DND-41 (cell line): ENCODE results near the gene MS4A6A.

Experiments
- ATAC-seq: fragments of 200-7000 bp; cut with Tn5 transposase; 3 replicates; pipeline ENCODE4 v1.9.1; 2021; ENCODE audit warnings: low read depth; ENCODE audit not compliant: insufficient read depth
- DNase-seq: peaks from one replicate; pipeline ENCODE4 v3.0.0-alpha.2; 2020
- H2AFZ ChIP-seq: 2 replicates; pipeline ENCODE4 v1.6.0; 2012; ENCODE audit warnings: low read depth, low read length
- H3K27ac ChIP-seq: 2 replicates; pipeline ENCODE4 v1.5.1; 2012; ENCODE audit warnings: low read length, inconsistent platforms
- H3K27me3 ChIP-seq: fragments of 200-600 bp; sonication (generic); 2 replicates; pipeline ENCODE4 v1.6.0; 2012; ENCODE audit warnings: low read length, mild to moderate bottlenecking, inconsistent platforms; ENCODE audit not compliant: insufficient read depth, poor library complexity
- H3K36me3 ChIP-seq: 2 replicates; pipeline ENCODE4 v1.5.1; 2012; ENCODE audit warnings: low read length, inconsistent platforms; ENCODE audit not compliant: insufficient read depth
- H3K4me1 ChIP-seq: 2 replicates; pipeline ENCODE4 v1.5.1; 2012; ENCODE audit warnings: mild to moderate bottlenecking, low read length; ENCODE audit not compliant: insufficient read depth
- H3K4me2 ChIP-seq: 2 replicates; pipeline ENCODE4 v1.6.0; 2012; ENCODE audit warnings: mild to moderate bottlenecking, moderate library complexity, low read length, inconsistent platforms; ENCODE audit not compliant: insufficient read depth
- H3K4me3 ChIP-seq, 2 experiments: fragments of 200-600 bp in 1 of 2; shearing (Covaris generic) in 1 of 2; 2 replicates each; pipeline ENCODE4 v1.5.1; 2012 to 2016; ENCODE audit warnings: inconsistent platforms in 2 of 2, low read length in 2 of 2, mild to moderate bottlenecking in 2 of 2, low read depth in 1 of 2, moderate library complexity in 1 of 2
- H3K79me2 ChIP-seq: 2 replicates; pipeline ENCODE4 v1.6.0; 2012; ENCODE audit warnings: low read length, inconsistent platforms; ENCODE audit not compliant: insufficient read depth
- H3K9ac ChIP-seq: 2 replicates; pipeline ENCODE4 v1.6.0; 2012; ENCODE audit warnings: low read depth, mild to moderate bottlenecking, inconsistent platforms, low read length, moderate library complexity
- H3K9me3 ChIP-seq: 2 replicates; pipeline ENCODE4 v1.5.1; 2012; ENCODE audit warnings: low read length, moderate library complexity, mild to moderate bottlenecking, inconsistent platforms; ENCODE audit not compliant: insufficient read depth, severe bottlenecking
- H4K20me1 ChIP-seq: 2 replicates; pipeline ENCODE4 v1.6.0; 2012; ENCODE audit warnings: low read length; ENCODE audit not compliant: insufficient read depth
- EZH2 ChIP-seq: IDR thresholded peaks from 3 replicates; pipeline ENCODE4 v1.6.1; 2012; ENCODE audit warnings: borderline replicate concordance, low read depth, mild to moderate bottlenecking, moderate library complexity, low read length, inconsistent platforms; ENCODE audit not compliant: severe bottlenecking
- TF ChIP-seq, protein P1 (sequence below): IDR thresholded peaks from 2 replicates; pipeline ENCODE4 v1.5.1; 2012; ENCODE audit warnings: borderline replicate concordance, low read length, moderate library complexity, mild to moderate bottlenecking; ENCODE audit not compliant: poor library complexity, severe bottlenecking; ENCODE audit errors: extremely low read depth

The MS4A6A gene

DNA sequence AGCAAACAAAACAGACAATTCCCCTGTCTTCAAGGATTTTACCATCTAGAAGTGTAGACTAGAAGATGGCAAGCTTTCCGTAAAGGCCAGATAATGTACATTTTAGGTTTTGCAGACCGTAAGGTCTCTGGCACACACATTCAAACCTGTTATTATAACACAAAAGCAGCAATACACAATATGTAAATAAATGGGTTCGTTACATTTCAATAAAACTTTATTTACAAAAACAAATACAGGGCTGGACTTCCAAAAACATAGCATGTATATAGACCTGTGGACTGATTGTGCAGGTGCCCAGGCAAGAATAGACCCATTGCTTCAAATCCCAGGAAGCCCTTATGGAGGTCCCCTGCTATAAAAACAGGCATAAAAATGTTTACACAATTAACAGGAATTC is 27.1 kb upstream of the MS4A6A start:
- Histone ChIP-seq H4K20me1 (no peaks in the 10 kb centered on the region), H3K4me2 (no peak overlapping the region), H3K79me2 (no peaks in the 10 kb centered on the region), H3K27ac (no peak overlapping the region), H3K9me3 (no peaks in the 10 kb centered on the region), H3K9ac (no peak overlapping the region), H3K27me3 (no peaks in the 10 kb centered on the region), H3K4me1 (no peaks in the 10 kb centered on the region), H3K36me3 (no peaks in the 10 kb centered on the region), H3K4me3 (no peak overlapping the region), H2AFZ (no peak overlapping the region)
- ATAC-seq, result no peak
- TF ChIP-seq EZH2, result no peak
- TF ChIP-seq, protein P1, sequence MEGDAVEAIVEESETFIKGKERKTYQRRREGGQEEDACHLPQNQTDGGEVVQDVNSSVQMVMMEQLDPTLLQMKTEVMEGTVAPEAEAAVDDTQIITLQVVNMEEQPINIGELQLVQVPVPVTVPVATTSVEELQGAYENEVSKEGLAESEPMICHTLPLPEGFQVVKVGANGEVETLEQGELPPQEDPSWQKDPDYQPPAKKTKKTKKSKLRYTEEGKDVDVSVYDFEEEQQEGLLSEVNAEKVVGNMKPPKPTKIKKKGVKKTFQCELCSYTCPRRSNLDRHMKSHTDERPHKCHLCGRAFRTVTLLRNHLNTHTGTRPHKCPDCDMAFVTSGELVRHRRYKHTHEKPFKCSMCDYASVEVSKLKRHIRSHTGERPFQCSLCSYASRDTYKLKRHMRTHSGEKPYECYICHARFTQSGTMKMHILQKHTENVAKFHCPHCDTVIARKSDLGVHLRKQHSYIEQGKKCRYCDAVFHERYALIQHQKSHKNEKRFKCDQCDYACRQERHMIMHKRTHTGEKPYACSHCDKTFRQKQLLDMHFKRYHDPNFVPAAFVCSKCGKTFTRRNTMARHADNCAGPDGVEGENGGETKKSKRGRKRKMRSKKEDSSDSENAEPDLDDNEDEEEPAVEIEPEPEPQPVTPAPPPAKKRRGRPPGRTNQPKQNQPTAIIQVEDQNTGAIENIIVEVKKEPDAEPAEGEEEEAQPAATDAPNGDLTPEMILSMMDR, result no peak
- no peak for DNase-seq

DNA sequence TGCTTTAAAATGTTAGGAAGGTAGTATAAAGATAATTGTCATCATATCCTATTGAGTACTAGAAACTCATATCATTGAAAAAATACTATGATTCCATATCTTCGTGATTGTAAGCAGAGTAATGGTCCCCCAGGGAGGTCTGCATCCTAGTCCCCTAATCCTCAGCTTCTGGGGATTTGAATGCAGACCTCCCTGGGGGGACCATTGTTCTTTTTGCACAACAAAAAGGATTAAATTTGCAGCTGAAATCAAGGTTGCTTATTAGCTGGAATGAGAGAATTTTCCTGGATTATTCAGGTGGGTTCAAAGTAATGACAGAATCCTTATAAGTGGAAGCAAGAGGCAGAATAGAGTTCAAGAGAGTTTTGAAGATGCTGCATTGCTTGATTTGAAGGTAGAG is 26.1 kb upstream of the MS4A6A start:
- no peak for ATAC-seq
- Histone ChIP-seq H3K9me3 (no peaks in the 10 kb centered on the region), H3K79me2 (no peaks in the 10 kb centered on the region), H3K4me2 (no peak overlapping the region), H3K27me3 (no peaks in the 10 kb centered on the region), H2AFZ (no peak overlapping the region), H3K36me3 (no peaks in the 10 kb centered on the region), H3K4me1 (no peaks in the 10 kb centered on the region), H3K4me3 (no peak overlapping the region), H4K20me1 (no peaks in the 10 kb centered on the region), H3K27ac (no peak overlapping the region), H3K9ac (no peak overlapping the region)
- no peak for DNase-seq
- TF ChIP-seq, protein P1, result no peak
- no peak for TF ChIP-seq EZH2

DNA sequence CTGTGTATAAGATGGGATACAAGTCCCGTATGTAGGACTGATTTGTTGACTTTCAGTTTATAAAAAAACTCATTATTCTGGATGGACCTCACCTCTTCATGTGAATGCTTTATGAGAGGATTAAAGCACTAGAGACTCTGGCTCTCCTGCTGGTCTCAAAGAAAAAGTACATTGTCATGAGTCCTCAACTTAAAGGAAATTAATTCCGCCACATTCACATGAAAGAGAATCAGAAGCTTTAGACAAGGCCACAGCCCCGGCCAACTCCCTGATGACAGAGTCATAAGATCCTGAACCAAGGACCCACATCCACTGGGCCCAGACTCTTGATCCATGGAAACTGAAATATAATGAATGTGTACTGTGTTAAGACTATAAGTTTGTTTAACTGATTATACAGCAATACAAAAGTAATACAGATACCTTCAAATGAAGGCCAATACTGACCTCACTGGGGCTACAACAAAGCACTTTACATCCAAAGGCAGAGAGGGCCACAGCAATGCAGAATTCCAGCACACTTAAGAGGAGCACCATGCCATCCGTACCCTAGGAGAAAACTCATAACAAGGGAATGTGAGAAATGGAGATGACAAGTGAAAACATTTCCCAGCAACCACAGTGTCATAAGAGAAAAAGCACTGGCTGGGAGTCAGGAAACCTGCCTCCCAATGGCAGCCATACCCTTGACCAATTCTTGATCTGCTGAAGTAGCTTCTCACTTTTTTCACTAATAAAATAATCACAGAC is 25.4 kb upstream of the MS4A6A start:
- no peak overlapping the region for H3K27ac ChIP-seq
- no peak for DNase-seq
- H2AFZ ChIP-seq, result no peak overlapping the region
- no peaks in the 10 kb centered on the region for H3K4me1 ChIP-seq
- H4K20me1 ChIP-seq, result no peaks in the 10 kb centered on the region
- H3K4me3 ChIP-seq, result no peak overlapping the region
- no peak overlapping the region for H3K9ac ChIP-seq
- no peaks in the 10 kb centered on the region for H3K79me2 ChIP-seq
- H3K9me3 ChIP-seq, result no peaks in the 10 kb centered on the region
- ATAC-seq, result no peak
- TF ChIP-seq, protein P1, result no peak
- no peak for TF ChIP-seq EZH2
- H3K36me3 ChIP-seq, result no peaks in the 10 kb centered on the region
- no peak overlapping the region for H3K4me2 ChIP-seq
- H3K27me3 ChIP-seq, result no peaks in the 10 kb centered on the region
